A549 (cell line): ENCODE measurements around the gene KIF20B. TPM values are rescaled to one million over a fixed set of nuclear protein-coding genes. Genes with fewer than 3 reads are reported as not detected.
"Not testable (repeated sequence)": the region's sequence is repeated elsewhere in the genome, so short reads cannot be mapped to it uniquely, and the experiment has no call there.

ENCODE experiments used
- ATAC-seq, 2 experiments: fragments of 200-7000 bp in 1 of 2; fragments of >200 bp in 1 of 2; cut with Nextera tagmentation in 1 of 2; cut with Tn5 transposase in 1 of 2; 3 replicates each; pipeline versions ENCODE4 v1.8.0 to v1.9.1; 2018 to 2020; ENCODE audit warnings: mild to moderate bottlenecking in 1 of 2, moderate library complexity in 1 of 2
- CTCF ChIA-PET: fragments of 300-600 bp; sonication (Branson Sonifier 250); formaldehyde crosslinking; extraction: SDS; loops from one replicate; lab custom pipeline; 2021; ENCODE audit warnings: antibody characterized with exemption, inconsistent platforms; lab: Yijun Ruan, JAX
- POLR2A ChIA-PET: fragments of 350-600 bp; formaldehyde crosslinking; extraction: SDS; loops from one replicate; lab custom pipeline; 2021; ENCODE audit warnings: antibody characterized with exemption, inconsistent platforms; lab: Yijun Ruan, JAX
- DNase-seq, 2 experiments: peaks; one replicate each; pipeline versions ENCODE4 v3.0.0 to v3.0.0-alpha.2; 2011 to 2016; ENCODE audit warnings: low read depth in 1 of 2, low spot score in 1 of 2
- FAIRE-seq: peaks from 2 replicates; lab custom pipeline; 2011; peaks lifted over from hg19 to GRCh38; lab: Jason Lieb, UNC
- H3K27ac ChIP-seq, 2 experiments: fragments of >200 bp; sonication (Bioruptor Twin); formaldehyde crosslinking; 3 replicates each; pipeline ENCODE4 v1.5.1; 2016 to 2017
- H3K4me1 ChIP-seq: fragments of >200 bp; sonication (Bioruptor Twin); formaldehyde crosslinking; 3 replicates; pipeline ENCODE4 v1.6.1; 2016
- H3K4me2 ChIP-seq: fragments of >200 bp; sonication (Bioruptor Twin); formaldehyde crosslinking; 3 replicates; pipeline ENCODE4 v1.6.1; 2016
- H3K4me3 ChIP-seq: fragments of >200 bp; sonication (Bioruptor Twin); formaldehyde crosslinking; 3 replicates; pipeline ENCODE4 v1.5.1; 2016
- H3K9me3 ChIP-seq: fragments of >200 bp; sonication (Bioruptor Twin); formaldehyde crosslinking; 3 replicates; pipeline ENCODE4 v1.6.1; 2016
- CHD4 ChIP-seq: fragments of 200-600 bp; sonication (generic); IDR thresholded peaks from 2 replicates; pipeline ENCODE4 v1.6.1; 2016; ENCODE audit warnings: antibody characterized with exemption, mild to moderate bottlenecking, borderline replicate concordance
- EHF ChIP-seq: fragments of 250-450 bp; sonication (Bioruptor Pico); IDR thresholded peaks from 2 replicates; pipeline ENCODE4 v1.5.0; 2020; ENCODE audit warnings: mild to moderate bottlenecking
- EHMT2 ChIP-seq: fragments of 200-600 bp; sonication (generic); IDR thresholded peaks from 2 replicates; pipeline ENCODE4 v1.6.1; 2016; ENCODE audit warnings: antibody characterized with exemption, low read depth, mild to moderate bottlenecking, moderate library complexity
- ESRRA ChIP-seq: fragments of 150-350 bp; IDR thresholded peaks from 2 replicates; pipeline ENCODE4 v1.6.1; 2014; ENCODE audit warnings: mild to moderate bottlenecking, low read length, borderline replicate concordance
- FOSL2 ChIP-seq, 2 experiments: fragments of 450-650 bp in 1 of 2; fragments of >200 bp in 1 of 2; sonication (Bioruptor Twin) in 1 of 2; formaldehyde crosslinking; IDR thresholded peaks; 2 replicates each; pipeline versions ENCODE4 v1.5.0 to v1.6.1; 2016 to 2020; ENCODE audit warnings: mild to moderate bottlenecking in 1 of 2, moderate library complexity in 1 of 2
- FOXS1 ChIP-seq: fragments of 250-450 bp; sonication (Bioruptor Pico); IDR thresholded peaks from 2 replicates; pipeline ENCODE4 v1.5.0; 2020; ENCODE audit warnings: mild to moderate bottlenecking, moderate library complexity
- GATA3 ChIP-seq: IDR thresholded peaks from 2 replicates; pipeline ENCODE4 v1.6.1; 2012; ENCODE audit warnings: borderline replicate concordance
- HOXB13 ChIP-seq: fragments of 250-450 bp; sonication (Bioruptor Pico); IDR thresholded peaks from 2 replicates; pipeline ENCODE4 v1.5.0; 2020; ENCODE audit warnings: low read depth, mild to moderate bottlenecking, moderate library complexity
- HOXB5 ChIP-seq: fragments of 250-450 bp; sonication (Bioruptor Pico); IDR thresholded peaks from 2 replicates; pipeline ENCODE4 v1.5.0; 2020; ENCODE audit warnings: mild to moderate bottlenecking, moderate library complexity
- KDM1A ChIP-seq: fragments of 200-600 bp; sonication (generic); IDR thresholded peaks from 2 replicates; pipeline ENCODE4 v1.6.1; 2016; ENCODE audit warnings: low read depth, mild to moderate bottlenecking
- KDM5A ChIP-seq: fragments of 200-600 bp; sonication (generic); IDR thresholded peaks from 2 replicates; pipeline ENCODE4 v1.6.1; 2016; ENCODE audit warnings: antibody characterized with exemption, mild to moderate bottlenecking
- MAZ ChIP-seq: fragments of 150-350 bp; IDR thresholded peaks from 2 replicates; pipeline ENCODE4 v1.6.1; 2014; ENCODE audit warnings: antibody characterized with exemption, low read depth, low read length, borderline replicate concordance
- MYC ChIP-seq: IDR thresholded peaks from 2 replicates; pipeline ENCODE4 v1.6.1; 2012; ENCODE audit warnings: mild to moderate bottlenecking, inconsistent platforms, low read length, improper control_type of control experiment, borderline replicate concordance
- NFE2L2 ChIP-seq: fragments of 150-350 bp; conservative IDR thresholded peaks from 2 replicates; pipeline ENCODE4 v1.6.1; 2014; ENCODE audit warnings: low read length
- NPAS2 ChIP-seq: fragments of 250-450 bp; sonication (Bioruptor Pico); IDR thresholded peaks from 2 replicates; pipeline ENCODE4 v1.8.0; 2022; ENCODE audit warnings: mild to moderate bottlenecking, moderate library complexity, borderline replicate concordance
- NR3C1 ChIP-seq: fragments of >200 bp; sonication (Bioruptor Twin); formaldehyde crosslinking; IDR thresholded peaks from 3 replicates; pipeline ENCODE4 v1.6.1; 2017
- PHF8 ChIP-seq: fragments of 200-600 bp; sonication (generic); IDR thresholded peaks from 2 replicates; pipeline ENCODE4 v1.6.1; 2016; ENCODE audit warnings: low read depth, mild to moderate bottlenecking, antibody characterized with exemption, moderate library complexity, borderline replicate concordance
- POLR2AphosphoS2 ChIP-seq: conservative IDR thresholded peaks from 2 replicates; pipeline ENCODE4 v1.6.1; 2012; ENCODE audit warnings: low read length, improper control_type of control experiment, inconsistent platforms
- RAD21 ChIP-seq, 2 experiments: fragments of >200 bp in 1 of 2; sonication (Bioruptor Twin) in 1 of 2; formaldehyde crosslinking in 1 of 2; IDR thresholded peaks in 1 of 2; conservative IDR thresholded peaks in 1 of 2; 2 replicates in 1 of 2; 3 replicates in 1 of 2; pipeline ENCODE4 v1.6.1; 2012 to 2018; ENCODE audit warnings: inconsistent platforms in 1 of 2
- RARB ChIP-seq: fragments of 250-450 bp; sonication (Bioruptor Pico); IDR thresholded peaks from 2 replicates; pipeline ENCODE4 v1.8.0; 2021; ENCODE audit warnings: mild to moderate bottlenecking, moderate library complexity
- RNF2 ChIP-seq: fragments of 200-600 bp; sonication (generic); IDR thresholded peaks from 2 replicates; pipeline ENCODE4 v1.6.1; 2016; ENCODE audit warnings: low read depth, mild to moderate bottlenecking, antibody characterized with exemption, moderate library complexity, borderline replicate concordance
- SREBF2 ChIP-seq: fragments of 450-650 bp; IDR thresholded peaks from 2 replicates; pipeline ENCODE4 v1.6.1; 2014; ENCODE audit warnings: mild to moderate bottlenecking, moderate library complexity
- TFCP2L1 ChIP-seq: fragments of 250-450 bp; sonication (Bioruptor Pico); IDR thresholded peaks from 2 replicates; pipeline ENCODE4 v1.5.0; 2021; ENCODE audit warnings: mild to moderate bottlenecking
- TP53 ChIP-seq: fragments of 250-450 bp; sonication (Bioruptor Pico); IDR thresholded peaks from 2 replicates; pipeline ENCODE4 v1.5.0; 2021; ENCODE audit warnings: mild to moderate bottlenecking, moderate library complexity
- ZSCAN20 ChIP-seq: fragments of 250-450 bp; sonication (Bioruptor Pico); IDR thresholded peaks from 2 replicates; pipeline ENCODE4 v1.8.0; 2022; ENCODE audit warnings: mild to moderate bottlenecking, moderate library complexity
- WGBS: methylation state at CpG from one replicate; pipeline ENCODE4 v1.1.6; 2017; ENCODE audit errors: missing lambda C conversion rate; 5-methylcytosine and 5-hydroxymethylcytosine counted together
- polyA plus RNA-seq, 4 experiments: library from polyadenylated mRNA; depleted of rRNA in 3 of 4; stranded (reverse); fragments of >200 nt; fragmentation: RNase III in 1 of 4; extraction: RNeasy Plus Mini Kit Qiagen cat#74134 plus additional on column Dnase treatment in 1 of 4; gene quantifications; 2 replicates in 3 of 4; 3 replicates in 1 of 4; pipeline ENCODE4 v1.2.3, GENCODE V29; 2011 to 2017
- TF ChIP-seq, protein P1 (sequence below): IDR thresholded peaks from 2 replicates; pipeline ENCODE4 v1.6.1; 2012
- TF ChIP-seq, protein P2 (sequence below): fragments of 250-450 bp; sonication (Bioruptor Pico); IDR thresholded peaks from 2 replicates; pipeline ENCODE4 v1.5.0; 2021; ENCODE audit warnings: mild to moderate bottlenecking, moderate library complexity, borderline replicate concordance

Gene KIF20B
- polyA plus RNA-seq, 2 of the 4 experiments (the other 2 are of a cell fraction): 12.6 to 14.8 TPM

DNA sequence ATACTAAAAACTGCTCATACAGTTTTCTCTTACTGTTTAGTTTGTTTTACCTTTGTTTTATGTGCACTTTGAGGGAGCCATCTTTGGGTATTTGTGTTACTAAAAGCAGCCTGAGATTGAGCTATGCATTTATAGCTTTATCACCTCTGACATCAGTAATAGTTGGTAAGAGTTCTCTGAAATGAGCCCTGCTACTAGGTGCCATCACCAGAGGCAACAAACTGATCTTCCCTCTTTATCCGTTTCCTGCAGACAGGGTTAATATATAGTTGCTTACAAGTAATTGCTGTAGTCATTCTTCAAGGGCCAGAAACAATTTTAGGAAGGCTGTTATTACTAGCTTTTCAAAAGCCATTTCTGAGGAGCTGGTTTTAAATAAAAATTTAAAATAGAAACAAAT, 49.1 kb downstream of the KIF20B start:
- no peak for FAIRE-seq
- no peak overlapping the region for H3K27ac ChIP-seq
- DNase-seq: no peak
- POLR2A ChIA-PET: no interaction called here
- no peak overlapping the region for H3K4me2 ChIP-seq
- no peak for ATAC-seq
- no peak overlapping the region for H3K4me3 ChIP-seq
- peaks cover 4% of the 10 kb centered on the region; the same call in 1 of the 3 replicates for H3K4me1 ChIP-seq
- no peaks in the 10 kb centered on the region for H3K9me3 ChIP-seq
- TF ChIP-seq EHF (CRISPR knock-in tag) (no peak), KDM5A (no peak)
- TF ChIP-seq, all 56 proteins: peak for 0
- CTCF ChIA-PET: interaction anchor here (1.2 kb wide), 1 partner anchor 9 kb away, joined by 3 read pairs; no protein-coding TSS in a partner anchor
- WGBS: 93% methylated on average over 1 of the region's 1 CpG

DNA sequence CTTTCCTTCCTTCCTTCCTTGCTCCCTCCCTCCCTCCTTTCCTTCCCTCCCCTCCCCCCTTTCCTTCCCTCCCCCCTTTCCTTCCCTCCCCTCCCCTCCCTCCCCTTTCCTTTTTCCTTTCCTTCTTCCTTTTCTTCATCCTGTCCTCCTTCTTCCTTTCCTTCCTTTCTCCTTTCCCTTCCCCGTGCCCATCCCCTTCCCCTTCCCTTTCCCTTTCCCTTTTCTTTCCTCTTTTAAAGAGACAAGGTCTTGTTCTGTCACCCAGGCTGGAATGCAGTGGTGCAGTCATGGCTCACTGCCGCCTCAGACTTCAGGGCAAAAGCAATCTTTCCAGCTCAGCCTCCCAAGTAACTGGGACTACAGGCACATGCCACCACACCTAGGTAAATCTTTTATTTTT, 54.0 kb downstream of the KIF20B start:
- no peaks in the 10 kb centered on the region for H3K9me3 ChIP-seq
- no peak overlapping the region for H3K4me2 ChIP-seq
- no peak for DNase-seq
- ChIA-PET CTCF (no interaction called here), POLR2A (no interaction called here)
- no peak overlapping the region for H3K27ac ChIP-seq
- 88% methylated on average over 2 of the region's 2 CpGs for WGBS
- TF ChIP-seq RNF2: no peak
- TF ChIP-seq NFE2L2: no peak
- TF ChIP-seq ESRRA: no peak
- no peak for TF ChIP-seq CHD4
- no peak for TF ChIP-seq KDM1A
- TF ChIP-seq HOXB5: no peak
- TF ChIP-seq NR3C1: no peak
- TF ChIP-seq POLR2AphosphoS2: no peak
- no peak for TF ChIP-seq RARB (CRISPR knock-in tag)
- TF ChIP-seq MYC: no peak
- no peak for TF ChIP-seq NPAS2 (CRISPR knock-in tag)
- no peak for TF ChIP-seq PHF8
- no peak for TF ChIP-seq TP53 (CRISPR knock-in tag)
- no peak for TF ChIP-seq TFCP2L1 (CRISPR knock-in tag)
- H3K4me3 ChIP-seq: no peak overlapping the region
- no peak for FAIRE-seq
- peaks cover 4% of the 10 kb centered on the region; the same call in 1 of the 3 replicates for H3K4me1 ChIP-seq
- ATAC-seq: no peak

DNA sequence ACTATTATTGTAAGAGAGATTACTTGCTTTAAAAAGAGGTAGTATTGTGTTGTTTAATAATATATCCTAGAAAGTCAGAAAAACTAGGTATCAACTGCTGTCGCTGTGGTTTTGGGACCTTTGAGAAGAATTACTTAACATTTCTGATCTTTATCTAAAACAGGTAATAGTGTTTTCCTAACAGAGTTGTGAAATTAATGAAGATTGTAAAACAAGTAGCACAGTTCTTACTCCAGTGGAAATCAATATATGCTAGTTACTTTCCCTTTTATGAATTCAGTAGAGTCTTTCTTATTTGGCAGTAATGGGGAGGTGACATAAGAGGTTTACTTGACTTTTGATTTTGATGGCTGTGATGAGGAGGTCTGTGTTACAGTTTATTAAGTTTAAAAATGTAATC, 58.1 kb downstream of the KIF20B start:
- DNase-seq (no peak), FAIRE-seq (no peak), ATAC-seq (no peak)
- H3K9me3 ChIP-seq: no peaks in the 10 kb centered on the region
- WGBS: 96% methylated on average over 1 of the region's 1 CpG
- no peak overlapping the region for H3K27ac ChIP-seq
- H3K4me1 ChIP-seq: no peaks in the 10 kb centered on the region
- no peak overlapping the region for H3K4me3 ChIP-seq
- ChIA-PET CTCF (no interaction called here), POLR2A (no interaction called here)
- no peak overlapping the region for H3K4me2 ChIP-seq
- no peak for TF ChIP-seq RARB (CRISPR knock-in tag)
- no peak for TF ChIP-seq GATA3
- no peak for TF ChIP-seq SREBF2
- no peak for TF ChIP-seq HOXB13 (CRISPR knock-in tag)
- TF ChIP-seq ZSCAN20 (CRISPR knock-in tag): no peak
- no peak for TF ChIP-seq KDM5A
- TF ChIP-seq EHMT2: no peak
- no peak for TF ChIP-seq MAZ
- TF ChIP-seq TFCP2L1 (CRISPR knock-in tag): no peak
- no peak for TF ChIP-seq NR3C1
- TF ChIP-seq FOSL2 (IDR thresholded peaks at IDR 0.05): no peak
- TF ChIP-seq FOSL2 (CRISPR knock-in tag; IDR thresholded peaks at IDR 0.05): no peak
- TF ChIP-seq RNF2: no peak
- no peak for TF ChIP-seq RAD21 (conservative IDR thresholded peaks at IDR 0.05 in 1 of 2, IDR thresholded peaks at IDR 0.05 in 1 of 2)
- TF ChIP-seq, protein P1, sequence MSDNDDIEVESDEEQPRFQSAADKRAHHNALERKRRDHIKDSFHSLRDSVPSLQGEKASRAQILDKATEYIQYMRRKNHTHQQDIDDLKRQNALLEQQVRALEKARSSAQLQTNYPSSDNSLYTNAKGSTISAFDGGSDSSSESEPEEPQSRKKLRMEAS: no peak
- TF ChIP-seq FOXS1: no peak
- TF ChIP-seq, protein P2, sequence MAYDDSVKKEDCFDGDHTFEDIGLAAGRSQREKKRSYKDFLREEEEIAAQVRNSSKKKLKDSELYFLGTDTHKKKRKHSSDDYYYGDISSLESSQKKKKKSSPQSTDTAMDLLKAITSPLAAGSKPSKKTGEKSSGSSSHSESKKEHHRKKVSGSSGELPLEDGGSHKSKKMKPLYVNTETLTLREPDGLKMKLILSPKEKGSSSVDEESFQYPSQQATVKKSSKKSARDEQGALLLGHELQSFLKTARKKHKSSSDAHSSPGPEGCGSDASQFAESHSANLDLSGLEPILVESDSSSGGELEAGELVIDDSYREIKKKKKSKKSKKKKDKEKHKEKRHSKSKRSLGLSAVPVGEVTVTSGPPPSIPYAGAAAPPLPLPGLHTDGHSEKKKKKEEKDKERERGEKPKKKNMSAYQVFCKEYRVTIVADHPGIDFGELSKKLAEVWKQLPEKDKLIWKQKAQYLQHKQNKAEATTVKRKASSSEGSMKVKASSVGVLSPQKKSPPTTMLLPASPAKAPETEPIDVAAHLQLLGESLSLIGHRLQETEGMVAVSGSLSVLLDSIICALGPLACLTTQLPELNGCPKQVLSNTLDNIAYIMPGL (CRISPR knock-in tag): no peak

DNA sequence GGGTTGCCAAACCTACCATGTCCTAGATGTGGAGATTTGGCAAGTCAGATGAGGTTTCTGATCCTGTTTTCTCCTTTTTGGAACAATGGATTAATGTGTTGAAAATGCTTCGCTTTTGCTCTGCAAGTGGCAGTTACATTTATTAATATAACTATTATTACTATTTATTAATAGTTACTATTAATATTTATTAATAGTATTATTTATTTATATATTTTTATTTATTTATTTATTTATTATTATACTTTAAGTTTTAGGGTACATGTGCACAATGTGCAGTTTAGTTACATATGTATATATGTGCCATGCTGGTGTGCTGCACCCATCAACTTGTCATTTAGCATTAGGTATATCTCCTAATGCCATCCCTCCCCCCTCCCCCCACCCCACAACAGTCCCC, 62.3 kb downstream of the KIF20B start:
- CTCF ChIA-PET, H3K4me3 ChIP-seq, H3K9me3 ChIP-seq, ATAC-seq, H3K27ac ChIP-seq, H3K4me1 ChIP-seq, H3K4me2 ChIP-seq, POLR2A ChIA-PET, DNase-seq, FAIRE-seq: not testable (repeated sequence)
- WGBS: 93% methylated on average over 1 of the region's 1 CpG
